H1 (cell line): Measurements from ENCODE around the gene TSPOAP1.

ENCODE experiments used
- BACH1 ChIP-seq: IDR thresholded peaks from 2 replicates; pipeline ENCODE4 v1.6.1; 2012; ENCODE audit warnings: low read length, improper control_type of control experiment
- BCL11A ChIP-seq, 2 experiments: IDR thresholded peaks; one replicate each; pipeline ENCODE4 v1.6.1; 2011; ENCODE audit warnings: low read depth in 2 of 2, low read length in 2 of 2, mild to moderate bottlenecking in 2 of 2
- CBX8 ChIP-seq: fragments of 300-800, 300-1000 bp; sonication (generic); IDR thresholded peaks from 2 replicates; pipeline ENCODE4 v1.7.1; 2016; ENCODE audit warnings: low read depth, low read length, borderline replicate concordance
- CEBPB ChIP-seq: IDR thresholded peaks from 2 replicates; pipeline ENCODE4 v1.6.1; 2012; ENCODE audit warnings: low read depth, low read length
- CHD1 ChIP-seq: IDR thresholded peaks from 2 replicates; pipeline ENCODE4 v1.6.1; 2012; ENCODE audit warnings: low read depth, low read length, improper control_type of control experiment
- HDAC6 ChIP-seq: IDR thresholded peaks from one replicate; pipeline ENCODE4 v1.7.1; 2012; ENCODE audit warnings: low read depth, mild to moderate bottlenecking, inconsistent platforms, low read length, moderate library complexity
- JUND ChIP-seq: IDR thresholded peaks from 2 replicates; pipeline ENCODE4 v1.6.1; 2011; ENCODE audit warnings: mild to moderate bottlenecking, improper control_type of control experiment, low read length
- NANOG ChIP-seq: IDR thresholded peaks from 2 replicates; pipeline ENCODE4 v1.6.1; 2011; ENCODE audit warnings: low read length, low read depth, mild to moderate bottlenecking, inconsistent platforms; ENCODE audit not compliant: insufficient read depth, poor library complexity, severe bottlenecking
- POLR2A ChIP-seq, 2 experiments: IDR thresholded peaks; 1 replicate in 1 of 2; 2 replicates in 1 of 2; pipeline ENCODE4 v1.6.1; 2011; ENCODE audit warnings: low read depth in 2 of 2, low read length in 2 of 2, mild to moderate bottlenecking in 2 of 2; ENCODE audit errors: control extremely low read depth in 1 of 2
- POLR2AphosphoS5 ChIP-seq: IDR thresholded peaks from 2 replicates; pipeline ENCODE4 v1.6.1; 2011; ENCODE audit warnings: low read depth, low read length
- SIX5 ChIP-seq: IDR thresholded peaks from 2 replicates; pipeline ENCODE4 v1.6.1; 2011; ENCODE audit warnings: mild to moderate bottlenecking, low read depth, low read length
- TF ChIP-seq, protein P1 (sequence below), 3 experiments: IDR thresholded peaks; 1 replicate in 2 of 3; 2 replicates in 1 of 3; pipeline versions ENCODE4 v1.5.1 to v1.6.1; 2011; ENCODE audit warnings: low read length in 3 of 3, mild to moderate bottlenecking in 3 of 3, inconsistent platforms in 2 of 3, low read depth in 1 of 3, moderate library complexity in 1 of 3; ENCODE audit not compliant: insufficient read depth in 1 of 3; ENCODE audit errors: control extremely low read depth in 1 of 3
- TF ChIP-seq, protein P2 (sequence below): IDR thresholded peaks from 2 replicates; pipeline ENCODE4 v1.6.1; 2011; ENCODE audit warnings: low read length, improper control_type of control experiment

DNA sequence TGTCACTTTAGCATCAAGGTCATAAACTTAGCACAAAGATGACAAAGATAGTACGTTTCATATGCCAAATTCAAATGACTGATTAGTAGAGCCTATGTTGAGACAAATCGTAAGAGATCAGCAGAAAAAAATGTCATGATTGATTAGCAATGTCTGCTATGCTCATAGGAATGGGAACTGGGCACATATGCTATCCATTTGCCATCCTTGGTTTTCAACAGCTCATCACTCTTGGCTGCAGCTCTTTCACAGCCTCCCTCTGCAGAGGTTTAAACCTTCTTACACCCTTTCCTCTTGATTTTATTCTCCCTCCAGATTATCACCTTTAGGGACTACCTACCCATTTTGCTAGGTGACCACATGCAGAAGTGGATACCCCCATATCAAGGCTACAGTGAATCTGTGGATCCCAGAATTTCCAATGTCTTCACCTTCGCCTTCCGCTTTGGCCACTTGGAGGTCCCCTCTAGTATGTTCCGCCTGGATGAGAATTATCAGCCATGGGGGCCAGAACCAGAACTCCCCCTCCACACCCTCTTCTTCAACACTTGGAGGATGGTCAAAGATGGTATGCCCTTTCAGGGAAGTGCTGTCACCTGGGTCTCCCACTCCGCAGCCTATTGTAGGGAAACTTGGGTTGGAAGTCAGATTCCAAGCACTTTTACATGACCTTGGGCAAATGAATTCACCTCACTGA, 64.0 kb downstream of the TSPOAP1 start:
- no peak for TF ChIP-seq POLR2A (IDR thresholded peaks at IDR 0.05; ENCODE audit: control extremely low read depth in 1 of 2, low read depth in 2 of 2, low read length in 2 of 2)
- no peak for TF ChIP-seq JUND
- TF ChIP-seq SIX5 = no peak
- no peak for TF ChIP-seq CHD1
- no peak for TF ChIP-seq POLR2AphosphoS5
- TF ChIP-seq, protein P1, sequence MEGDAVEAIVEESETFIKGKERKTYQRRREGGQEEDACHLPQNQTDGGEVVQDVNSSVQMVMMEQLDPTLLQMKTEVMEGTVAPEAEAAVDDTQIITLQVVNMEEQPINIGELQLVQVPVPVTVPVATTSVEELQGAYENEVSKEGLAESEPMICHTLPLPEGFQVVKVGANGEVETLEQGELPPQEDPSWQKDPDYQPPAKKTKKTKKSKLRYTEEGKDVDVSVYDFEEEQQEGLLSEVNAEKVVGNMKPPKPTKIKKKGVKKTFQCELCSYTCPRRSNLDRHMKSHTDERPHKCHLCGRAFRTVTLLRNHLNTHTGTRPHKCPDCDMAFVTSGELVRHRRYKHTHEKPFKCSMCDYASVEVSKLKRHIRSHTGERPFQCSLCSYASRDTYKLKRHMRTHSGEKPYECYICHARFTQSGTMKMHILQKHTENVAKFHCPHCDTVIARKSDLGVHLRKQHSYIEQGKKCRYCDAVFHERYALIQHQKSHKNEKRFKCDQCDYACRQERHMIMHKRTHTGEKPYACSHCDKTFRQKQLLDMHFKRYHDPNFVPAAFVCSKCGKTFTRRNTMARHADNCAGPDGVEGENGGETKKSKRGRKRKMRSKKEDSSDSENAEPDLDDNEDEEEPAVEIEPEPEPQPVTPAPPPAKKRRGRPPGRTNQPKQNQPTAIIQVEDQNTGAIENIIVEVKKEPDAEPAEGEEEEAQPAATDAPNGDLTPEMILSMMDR (IDR thresholded peaks at IDR 0.05; ENCODE audit: control extremely low read depth in 1 of 3, insufficient read depth in 1 of 3, low read depth in 1 of 3, low read length in 3 of 3) = no peak
- no peak for TF ChIP-seq NANOG
- no peak for TF ChIP-seq HDAC6
- no peak for TF ChIP-seq BACH1
- TF ChIP-seq, protein P2, sequence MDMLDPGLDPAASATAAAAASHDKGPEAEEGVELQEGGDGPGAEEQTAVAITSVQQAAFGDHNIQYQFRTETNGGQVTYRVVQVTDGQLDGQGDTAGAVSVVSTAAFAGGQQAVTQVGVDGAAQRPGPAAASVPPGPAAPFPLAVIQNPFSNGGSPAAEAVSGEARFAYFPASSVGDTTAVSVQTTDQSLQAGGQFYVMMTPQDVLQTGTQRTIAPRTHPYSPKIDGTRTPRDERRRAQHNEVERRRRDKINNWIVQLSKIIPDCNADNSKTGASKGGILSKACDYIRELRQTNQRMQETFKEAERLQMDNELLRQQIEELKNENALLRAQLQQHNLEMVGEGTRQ = no peak
- TF ChIP-seq CBX8 = no peak
- TF ChIP-seq CEBPB = no peak
- TF ChIP-seq BCL11A (IDR thresholded peaks at IDR 0.05; ENCODE audit: low read depth in 2 of 2, low read length in 2 of 2) = no peak
